HG03039 (cell line): ENCODE data around the gene DEFB131A.
"Not testable (repeated sequence)": the region's sequence is repeated elsewhere in the genome, so short reads cannot be mapped to it uniquely, and the experiment has no call there.

Source experiments
- ATAC-seq: cut with Tn5 transposase; IDR thresholded peaks from one replicate; pipeline ENCODE4 v1.9.1; 2021; ENCODE audit warnings: mild to moderate bottlenecking, moderate library complexity; ENCODE audit not compliant: unreplicated experiment

DEFB131A gene

GRCh38 chr4:9444114-9444513 is at the start of gene DEFB131A:
Gene DEFB131A (plus strand): TSS chr4:9444414. CDS start chr4:9444534, 120 bp downstream.
- not testable (repeated sequence) for ATAC-seq

- ATAC-seq: not testable (repeated sequence)
These were observed 38.4 kb upstream of the DEFB131A start for GRCh38 chr4:9405774-9406173.

GRCh38 chr4:9406491-9406890 is 37.7 kb upstream of the DEFB131A start:
- not testable (repeated sequence) for ATAC-seq

- no peak for ATAC-seq
These were observed 34.4 kb upstream of the DEFB131A start for GRCh38 chr4:9409793-9410192.

- ATAC-seq: not testable (repeated sequence)
These were observed 22.2 kb upstream of the DEFB131A start for GRCh38 chr4:9421884-9422455.

- ATAC-seq: not testable (repeated sequence)
These were observed 18.3 kb upstream of the DEFB131A start for GRCh38 chr4:9425916-9426315.

GRCh38 chr4:9430061-9430460 is 14.2 kb upstream of the DEFB131A start:
- ATAC-seq: not testable (repeated sequence)

GRCh38 chr4:9433320-9433719 is 10.9 kb upstream of the DEFB131A start:
- not testable (repeated sequence) for ATAC-seq

GRCh38 chr4:9436728-9437127 is 7.5 kb upstream of the DEFB131A start:
- not testable (repeated sequence) for ATAC-seq

GRCh38 chr4:9442355-9442754 is 1.9 kb upstream of the DEFB131A start:
- ATAC-seq: not testable (repeated sequence)

GRCh38 chr4:9444681-9445080 is 467 bp downstream of the DEFB131A start:
- not testable (repeated sequence) for ATAC-seq

- ATAC-seq: not testable (repeated sequence)
These were observed 8.0 kb downstream of the DEFB131A start for GRCh38 chr4:9452251-9452650.

GRCh38 chr4:9454284-9454683 is 10.1 kb downstream of the DEFB131A start:
- not testable (repeated sequence) for ATAC-seq

GRCh38 chr4:9455046-9455445 is 10.8 kb downstream of the DEFB131A start:
- ATAC-seq: not testable (repeated sequence)

- not testable (repeated sequence) for ATAC-seq
These were observed 35.3 kb downstream of the DEFB131A start for GRCh38 chr4:9479466-9479865.

- ATAC-seq: not testable (repeated sequence)
These were observed 35.9 kb downstream of the DEFB131A start for GRCh38 chr4:9480066-9480465.

GRCh38 chr4:9482871-9483270 is 38.7 kb downstream of the DEFB131A start:
- ATAC-seq: not testable (repeated sequence)

- not testable (repeated sequence) for ATAC-seq
These were observed 39.5 kb downstream of the DEFB131A start for GRCh38 chr4:9483682-9484081.

GRCh38 chr4:9486880-9487279 is 42.7 kb downstream of the DEFB131A start:
- ATAC-seq: not testable (repeated sequence)

GRCh38 chr4:9488796-9489195 is 44.6 kb downstream of the DEFB131A start:
- not testable (repeated sequence) for ATAC-seq

- not testable (repeated sequence) for ATAC-seq
These were observed 46.3 kb downstream of the DEFB131A start for GRCh38 chr4:9490496-9490895.

GRCh38 chr4:9490986-9491385 is 46.8 kb downstream of the DEFB131A start:
- not testable (repeated sequence) for ATAC-seq

GRCh38 chr4:9493589-9493988 is 49.4 kb downstream of the DEFB131A start:
- not testable (repeated sequence) for ATAC-seq
